Endothelial cell of umbilical vein (primary cell): ENCODE measurements around the gene SLTM. TPM values are rescaled to one million over a fixed set of nuclear protein-coding genes. Genes with fewer than 3 reads are reported as not detected.

Source experiments
- BruUV-seq: library from RNA; stranded (reverse); fragments of 400-500 nt; replicated peaks from 2 replicates; lab custom pipeline; 2021; lab: Mats Ljungman, UMichigan
- CTCF ChIA-PET: fragments of 300-600, 350-600 bp; sonication (Branson Sonifier 250); formaldehyde crosslinking; loops from one replicate; lab custom pipeline; 2021; ENCODE audit warnings: antibody characterized with exemption, inconsistent platforms; lab: Charles Lee
- POLR2A ChIA-PET: fragments of 300-600, 350-600 bp; sonication (Branson Sonifier 250); formaldehyde crosslinking; loops from one replicate; lab custom pipeline; 2021; ENCODE audit warnings: antibody characterized with exemption, inconsistent platforms; lab: Charles Lee
- DNase-seq: peaks from one replicate; pipeline ENCODE4 v3.0.0-alpha.2; 2011; ENCODE audit warnings: low read depth, low spot score
- FAIRE-seq: peaks from 2 replicates; lab custom pipeline; 2011; peaks lifted over from hg19 to GRCh38; lab: Jason Lieb, UNC
- H2AFZ ChIP-seq: 2 replicates; pipeline ENCODE4 v1.6.0; 2012; ENCODE audit warnings: low read depth, low read length, control low read depth, inconsistent platforms
- H3K27ac ChIP-seq: 2 replicates; pipeline ENCODE4 v1.5.1; 2011; ENCODE audit warnings: low read depth, mild to moderate bottlenecking, control low read depth, low read length, moderate library complexity; ENCODE audit not compliant: insufficient read depth
- H3K27me3 ChIP-seq, 2 experiments: 2 replicates each; pipeline versions ENCODE4 v1.6.0 to v1.6.1; 2011; ENCODE audit warnings: low read length in 2 of 2, mixed read lengths in 1 of 2; ENCODE audit not compliant: control insufficient read depth in 2 of 2, insufficient read depth in 2 of 2
- H3K36me3 ChIP-seq, 2 experiments: 2 replicates in 1 of 2; 3 replicates in 1 of 2; pipeline ENCODE4 v1.5.1; 2011; ENCODE audit warnings: low read length in 2 of 2, mild to moderate bottlenecking in 1 of 2, moderate library complexity in 1 of 2; ENCODE audit not compliant: control insufficient read depth in 2 of 2, insufficient read depth in 2 of 2; ENCODE audit errors: extremely low read depth in 1 of 2
- H3K4me1 ChIP-seq: 3 replicates; pipeline ENCODE4 v1.5.1; 2011; ENCODE audit warnings: mild to moderate bottlenecking, low read length; ENCODE audit not compliant: control insufficient read depth, insufficient read depth; ENCODE audit errors: extremely low read depth
- H3K4me2 ChIP-seq: 2 replicates; pipeline ENCODE4 v1.6.1; 2011; ENCODE audit warnings: low read length, control low read depth, mixed read lengths; ENCODE audit not compliant: insufficient read depth
- H3K4me3 ChIP-seq, 3 experiments: fragments of 200-600 bp in 1 of 3; sonication (generic), shearing (Covaris generic) in 1 of 3; replicated peaks in 1 of 3; 2 replicates each; pipeline ENCODE4 v1.5.1; 2011 to 2016; ENCODE audit warnings: control low read depth in 3 of 3, low read length in 3 of 3, mild to moderate bottlenecking in 2 of 3, inconsistent platforms in 1 of 3, low read depth in 1 of 3, moderate library complexity in 1 of 3; ENCODE audit not compliant: insufficient read depth in 1 of 3
- H3K79me2 ChIP-seq: 2 replicates; pipeline ENCODE4 v1.6.0; 2012; ENCODE audit warnings: low read length, inconsistent platforms; ENCODE audit not compliant: control insufficient read depth, insufficient read depth
- H3K9ac ChIP-seq: replicated peaks from 2 replicates; pipeline ENCODE3; 2011; ENCODE audit warnings: low read length, control low read depth; ENCODE audit not compliant: insufficient read depth; ENCODE audit errors: extremely low read depth
- H3K9me1 ChIP-seq: replicated peaks from 3 replicates; pipeline ENCODE4 v1.6.0; 2011; ENCODE audit warnings: mild to moderate bottlenecking, low read length; ENCODE audit not compliant: control insufficient read depth, insufficient read depth; ENCODE audit errors: extremely low read depth
- H3K9me3 ChIP-seq: replicated peaks from 2 replicates; pipeline ENCODE4 v1.5.1; 2012; ENCODE audit warnings: low read length, inconsistent platforms; ENCODE audit not compliant: control insufficient read depth, insufficient read depth
- H4K20me1 ChIP-seq: replicated peaks from 2 replicates; pipeline ENCODE3; 2011; ENCODE audit warnings: mild to moderate bottlenecking, low read length; ENCODE audit not compliant: control insufficient read depth, insufficient read depth; ENCODE audit errors: extremely low read depth
- CTCF ChIP-seq, 2 donors: IDR thresholded peaks; 1 replicate in 1 of 2; 2 replicates in 1 of 2; pipeline ENCODE4 v1.5.1; 2011; ENCODE audit warnings: low read length in 2 of 2, mild to moderate bottlenecking in 2 of 2, moderate library complexity in 2 of 2, control low read depth in 1 of 2, inconsistent platforms in 1 of 2, low read depth in 1 of 2; ENCODE audit not compliant: insufficient read depth in 1 of 2; ENCODE audit errors: extremely low read depth in 1 of 2
- EZH2 ChIP-seq: IDR thresholded peaks from 2 replicates; pipeline ENCODE4 v1.6.1; 2012; ENCODE audit warnings: borderline replicate concordance, low read depth, mild to moderate bottlenecking, moderate library complexity, low read length, inconsistent platforms; ENCODE audit not compliant: severe bottlenecking
- FOS ChIP-seq: IDR thresholded peaks from 2 replicates; pipeline ENCODE4 v1.6.1; 2011; ENCODE audit warnings: mild to moderate bottlenecking, low read length, moderate library complexity, borderline replicate concordance; ENCODE audit not compliant: insufficient read depth
- GATA2 ChIP-seq: IDR thresholded peaks from 2 replicates; pipeline ENCODE4 v1.7.0; 2011; ENCODE audit warnings: low read depth, mild to moderate bottlenecking, moderate library complexity, mixed read lengths, low read length; ENCODE audit not compliant: insufficient read length, insufficient read depth
- JUN ChIP-seq: IDR thresholded peaks from 2 replicates; pipeline ENCODE4 v1.6.1; 2011; ENCODE audit warnings: borderline replicate concordance, low read depth; ENCODE audit not compliant: insufficient read length, insufficient read depth
- MAX ChIP-seq: IDR thresholded peaks from 2 replicates; pipeline ENCODE4 v1.6.1; 2011; ENCODE audit not compliant: insufficient read depth, insufficient read length
- MYC ChIP-seq: IDR thresholded peaks from one replicate; pipeline ENCODE4 v1.6.1; 2011; ENCODE audit warnings: mild to moderate bottlenecking, low read depth, low read length
- POLR2A ChIP-seq: IDR thresholded peaks from 2 replicates; pipeline ENCODE4 v1.6.1; 2012; ENCODE audit warnings: low read depth, mild to moderate bottlenecking, control low read depth, low read length
- POLR2AphosphoS5 ChIP-seq: IDR thresholded peaks from 2 replicates; pipeline ENCODE4 v1.6.1; 2012; ENCODE audit warnings: low read depth, mild to moderate bottlenecking, control low read depth, low read length, moderate library complexity; ENCODE audit not compliant: insufficient read depth
- dilution Hi-C: fragments of 300-500 bp; cut with MboI; formaldehyde crosslinking; loops from one replicate; pipeline ENCODE4 v1.15.0; 2019; ENCODE audit warnings: low sequenced_read_pairs; ENCODE audit not compliant: extremely low pct_ligation_motif_present
- intact Hi-C: fragments of 100-400 bp; cut with micrococcal nuclease; formaldehyde crosslinking; loops from one replicate; pipeline ENCODE4 v1.10.0; 2022
- polyA plus RNA-seq, 4 experiments: library from polyadenylated mRNA; depleted of rRNA in 3 of 4; stranded (reverse) in 3 of 4; unstranded in 1 of 4; fragments of >200 nt; gene quantifications; 2 replicates each; pipeline versions ENCODE4 v1.2.1 to v1.2.3, GENCODE V29; 2011 to 2012; ENCODE audit warnings: missing spikeins in 1 of 4
- total RNA-seq: library from RNA; stranded (reverse); gene quantifications from 2 replicates; pipeline ENCODE4 v1.2.3, GENCODE V29; 2021

Gene SLTM
- total and polyA plus RNA-seq, 2 donors (not counting 3 experiments of a cell fraction or from before 2014, with no cell fraction given), result 28.1 to 93.0 TPM

- DNase-seq (no peak), FAIRE-seq (no peak)
- Histone ChIP-seq H3K27ac (no peak overlapping the region), H3K4me2 (no peak overlapping the region), H3K9me1 (no peaks in the 10 kb centered on the region), H3K9me3 (no peaks in the 10 kb centered on the region), H2AFZ (no peak overlapping the region), H3K27me3 (peaks cover 0 to 4% of the 10 kb centered on the region in 2 experiments), H3K36me3 (no peaks in the 10 kb centered on the region), H3K4me1 (no peaks in the 10 kb centered on the region), H4K20me1 (no peaks in the 10 kb centered on the region), H3K4me3 (no peak overlapping the region), H3K79me2 (no peaks in the 10 kb centered on the region), H3K9ac (no peak overlapping the region)
- ChIA-PET CTCF (interaction anchor here (1.2 to 1.6 kb wide), 2 partner anchors 9 to 15 kb away, joined by 3 to 6 read pairs; no protein-coding TSS in a partner anchor), POLR2A (no interaction called here)
- dilution Hi-C loops, result no loop called here
- intact Hi-C loops, result no loop called here
- no TSS peak for BruUV-seq
- TF ChIP-seq JUN (no peak), EZH2 (no peak), CTCF (IDR thresholded peaks at IDR 0.05; ENCODE audit: extremely low read depth in 1 of 2, insufficient read depth in 1 of 2, low read depth in 1 of 2, low read length in 2 of 2) (no peak), POLR2AphosphoS5 (no peak), MYC (no peak), MAX (no peak), POLR2A (no peak), FOS (no peak), GATA2 (no peak)
Measured at GRCh38 chr15:58967479-58967878, 34.0 kb upstream of the SLTM start.
